Neural progenitor cell (in vitro differentiated cells): ENCODE measurements around the gene MPZL1.

Experiments used
- CTCF ChIP-seq: fragments of 200-600 bp; sonication (generic); IDR thresholded peaks from 2 replicates; pipeline ENCODE4 v1.5.1; 2017; ENCODE audit warnings: antibody characterized with exemption, mild to moderate bottlenecking
- EZH2 ChIP-seq: fragments of 200-600 bp; sonication (generic); IDR thresholded peaks from 2 replicates; pipeline ENCODE4 v1.6.1; 2017; ENCODE audit warnings: antibody characterized with exemption, mild to moderate bottlenecking, moderate library complexity
- EZH2phosphoT487 ChIP-seq: fragments of 200-600 bp; sonication (generic); IDR thresholded peaks from 2 replicates; pipeline ENCODE4 v1.6.1; 2017; ENCODE audit warnings: antibody characterized with exemption

DNA sequence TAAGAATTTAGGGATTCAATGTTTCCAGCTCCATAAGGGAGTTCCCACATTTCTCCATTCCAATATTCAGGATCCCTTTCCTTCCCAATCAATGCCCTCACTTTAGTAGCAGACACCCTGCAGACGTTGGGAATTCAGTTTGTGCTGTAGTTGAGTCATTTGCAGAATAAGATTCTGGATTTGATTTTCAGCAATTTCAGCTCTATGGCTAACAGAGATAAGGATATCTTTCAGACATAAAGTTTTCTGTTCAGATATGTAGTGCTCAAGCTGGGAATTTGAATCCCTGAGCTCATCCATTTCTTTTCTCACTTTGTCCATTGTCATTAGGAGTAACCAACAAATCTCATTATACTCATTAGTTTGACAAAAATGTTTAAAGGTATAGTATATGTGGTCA lies 13.1 kb downstream of the MPZL1 start:
- TF ChIP-seq CTCF (no peak), EZH2phosphoT487 (no peak), EZH2 (no peak)
